GM10248 (cell line): ENCODE results near the gene GPR148.

Source experiments
- CTCF ChIA-PET: fragments of 300-600 bp; sonication (Branson Sonifier 250); formaldehyde crosslinking; extraction: SDS; loops from one replicate; lab custom pipeline; 2021; ENCODE audit warnings: antibody characterized with exemption; lab: Yijun Ruan, JAX
- POLR2A ChIA-PET: fragments of 350-650 bp; sonication (Branson Sonifier 250); formaldehyde crosslinking; extraction: SDS; loops from one replicate; lab custom pipeline; 2020; ENCODE audit warnings: antibody characterized with exemption; lab: Yijun Ruan, JAX
- DNase-seq: peaks from one replicate; pipeline ENCODE4 v3.0.0; 2012; ENCODE audit errors: extremely low spot score
- CTCF ChIP-seq: IDR thresholded peaks from 2 replicates; pipeline ENCODE4 v1.5.1; 2012; ENCODE audit warnings: mild to moderate bottlenecking, low read depth; ENCODE audit errors: extremely low read depth, missing control alignments, control extremely low read depth

Gene GPR148

GRCh38 chr2:130764035-130764820 lies 35.4 kb downstream of the GPR148 start:
- TF ChIP-seq CTCF: no peak
- ChIA-PET POLR2A (no interaction called here), CTCF (interaction anchor here (1.9 kb wide), 1 partner anchor 8 kb away, joined by 7 read pairs; no protein-coding TSS in a partner anchor)
- DNase-seq: no peak

GRCh38 chr2:130764821-130765115 lies 35.9 kb downstream of the GPR148 start:
- no peak for TF ChIP-seq CTCF
- ChIA-PET POLR2A (no interaction called here), CTCF (no interaction called here)
- no peak for DNase-seq

GRCh38 chr2:130765464-130765863 lies 36.6 kb downstream of the GPR148 start:
- no peak for DNase-seq
- ChIA-PET CTCF (no interaction called here), POLR2A (no interaction called here)
- no peak for TF ChIP-seq CTCF

GRCh38 chr2:130766037-130766436 lies 37.2 kb downstream of the GPR148 start:
- DNase-seq: no peak
- no peak for TF ChIP-seq CTCF
- ChIA-PET POLR2A (no interaction called here), CTCF (no interaction called here)

GRCh38 chr2:130766711-130767407 lies 38.0 kb downstream of the GPR148 start:
- no peak for TF ChIP-seq CTCF
- POLR2A ChIA-PET: no interaction called here
- CTCF ChIA-PET: interaction anchor here (1.4 kb wide), 1 partner anchor 31 kb away, joined by 3 read pairs; no protein-coding TSS in a partner anchor
- DNase-seq: no peak

- no peak for TF ChIP-seq CTCF
- ChIA-PET POLR2A (no interaction called here), CTCF (interaction anchor here (1.4 kb wide), 1 partner anchor 30 kb away, joined by 3 read pairs; no protein-coding TSS in a partner anchor)
- no peak for DNase-seq
Measured at GRCh38 chr2:130767408-130767775, 38.5 kb downstream of the GPR148 start.
